GM18526 (cell line): ENCODE results near the gene ERN2.

ENCODE experiments used
- POLR2A ChIP-seq: IDR thresholded peaks from 3 replicates; pipeline ENCODE4 v1.6.1; 2011; ENCODE audit not compliant: insufficient read length; ENCODE audit errors: extremely low read depth

ERN2 gene

DNA sequence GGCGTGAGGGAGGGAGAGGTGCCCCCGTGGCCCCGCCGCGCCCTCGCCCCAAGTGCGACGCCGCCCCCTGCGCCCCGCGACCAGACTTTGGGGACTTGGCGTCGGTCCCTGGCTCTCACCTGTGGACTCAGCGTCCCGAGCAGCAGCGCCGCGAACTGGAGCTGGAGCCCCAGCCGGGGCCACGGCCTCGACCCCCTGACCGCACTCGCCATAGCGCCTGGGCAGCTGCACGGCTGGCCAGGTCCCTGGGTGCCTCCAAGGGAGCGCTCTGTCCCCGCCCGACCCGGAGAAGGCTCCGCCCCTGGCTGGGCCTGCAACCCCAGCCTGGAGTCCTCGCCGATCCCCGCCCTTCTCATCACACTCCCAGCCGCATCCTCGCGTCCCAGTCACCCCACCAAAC, at the start of gene ERN2:
ERN2 (minus strand) TSS at position 247 of the 400 bp plus-strand sequence; CDS start at position 212, 35 bp downstream.
- no peak for TF ChIP-seq POLR2A

DNA sequence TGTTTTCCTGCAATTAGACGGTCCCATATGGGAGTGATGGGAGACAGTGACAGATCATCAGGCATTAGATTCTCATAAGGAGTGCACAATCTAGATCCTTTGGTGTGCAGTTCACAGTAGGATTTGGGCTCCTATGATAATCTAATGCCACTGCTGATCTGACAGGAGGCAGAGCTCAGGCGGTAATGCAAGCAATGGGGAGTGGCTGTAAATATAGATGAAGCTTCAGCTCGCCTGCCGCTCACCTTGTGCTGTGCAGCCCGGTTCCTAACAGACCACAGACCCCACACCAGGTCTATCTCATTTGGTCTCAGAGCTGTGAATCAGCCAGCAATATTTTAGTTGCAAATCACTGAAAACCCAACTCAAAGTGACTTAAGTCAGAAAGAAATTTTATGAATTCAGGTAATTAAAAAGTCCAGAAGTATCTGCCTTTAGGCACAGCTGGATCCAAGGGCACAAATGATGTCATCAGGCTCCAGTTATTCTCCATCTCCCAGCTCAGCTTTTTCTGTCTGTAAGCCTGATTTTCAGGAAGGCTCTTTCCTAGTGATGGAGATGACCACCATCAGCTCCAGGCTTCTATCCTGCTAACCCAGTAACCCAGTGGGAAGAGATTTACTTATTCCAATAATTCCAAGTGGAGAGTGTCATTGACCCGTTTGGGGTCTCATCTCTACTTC, 45.1 kb upstream of the ERN2 start:
- TF ChIP-seq POLR2A: no peak

DNA sequence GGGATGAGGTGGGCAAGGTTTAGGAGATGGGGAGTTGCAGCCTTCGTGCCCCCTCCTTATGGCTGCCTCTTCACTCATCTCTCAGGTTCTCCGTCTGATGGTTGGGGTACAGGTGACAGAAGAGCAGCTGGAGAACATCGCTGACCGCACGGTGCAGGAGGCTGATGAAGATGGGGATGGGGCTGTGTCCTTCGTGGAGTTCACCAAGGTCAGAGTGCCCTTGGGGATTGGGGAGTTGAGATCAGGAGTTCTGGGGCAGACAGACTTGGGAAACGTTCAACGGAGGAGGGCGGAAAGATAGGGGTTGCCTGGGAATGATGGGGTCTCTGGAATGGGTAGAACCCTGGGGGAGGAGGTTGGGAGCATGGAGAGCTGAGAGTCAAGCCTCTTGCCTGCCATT, 44.1 kb upstream of the ERN2 start:
- TF ChIP-seq POLR2A: no peak

DNA sequence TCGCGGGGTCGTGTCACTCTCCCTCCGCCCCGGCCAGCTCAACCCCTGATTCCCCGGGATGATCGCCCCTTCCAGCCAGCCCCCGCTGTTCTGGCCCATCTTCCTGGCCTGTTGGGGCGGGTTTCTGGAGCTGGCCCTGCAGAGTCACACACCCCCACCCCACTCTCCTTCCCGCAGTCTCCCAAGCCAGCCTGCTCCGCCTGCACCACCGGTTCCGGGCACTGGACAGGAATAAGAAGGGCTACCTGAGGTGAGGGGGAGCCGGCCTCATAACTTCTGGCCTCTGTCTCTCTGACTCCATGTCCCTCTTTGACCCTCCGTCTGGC, 42.4 kb upstream of the ERN2 start:
- TF ChIP-seq POLR2A: no peak

DNA sequence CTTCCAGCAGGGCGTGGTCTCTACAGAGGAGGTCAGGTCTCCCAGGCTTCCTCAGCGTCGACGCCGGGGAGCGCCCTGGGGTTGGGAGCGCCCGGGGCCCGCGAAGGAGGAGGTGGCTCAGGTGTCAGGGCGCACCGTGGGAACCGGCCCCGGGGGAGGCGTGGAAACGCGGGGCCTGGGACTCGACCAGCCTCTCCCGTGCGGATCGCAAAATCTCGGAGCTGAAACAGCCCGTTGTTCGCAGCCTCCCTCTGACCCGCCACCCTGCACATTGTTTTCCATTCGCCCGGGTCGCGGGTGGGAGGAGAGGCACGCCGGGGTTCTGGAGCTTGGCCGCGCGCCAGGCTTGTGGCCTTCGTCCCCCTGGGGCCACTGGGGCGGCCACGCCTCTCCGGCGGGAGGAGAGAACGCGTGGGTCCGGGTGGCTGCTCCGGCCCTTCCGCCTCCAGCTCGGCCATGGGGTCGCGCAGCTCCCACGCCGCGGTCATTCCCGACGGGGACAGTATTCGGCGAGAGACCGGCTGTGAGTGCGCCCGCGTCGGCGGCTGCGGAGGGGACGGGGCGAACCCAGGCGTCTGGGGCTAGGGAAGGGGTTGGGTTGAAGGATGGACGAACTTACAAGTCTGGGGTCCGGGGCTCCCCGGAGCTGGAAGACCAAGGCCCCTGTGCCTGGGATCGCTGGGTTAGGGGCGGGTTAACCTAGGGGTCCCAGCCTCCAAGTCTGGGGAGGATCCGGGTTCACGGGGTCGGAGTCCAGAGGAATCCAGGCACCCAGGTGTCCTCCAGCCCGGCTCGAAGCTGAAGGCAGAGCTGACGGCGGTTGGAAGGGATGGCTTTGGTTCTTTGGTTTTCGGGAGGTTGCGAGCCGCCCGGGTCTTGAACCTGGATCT, 41.8 kb upstream of the ERN2 start, which contains the start of gene CHP2:
CHP2 (plus strand) TSS at position 433 of the 890 bp plus-strand sequence; CDS start at position 457, 24 bp downstream.
- TF ChIP-seq POLR2A: no peak

GRCh38 chr16:23753908-23754593, 41.0 kb upstream of the ERN2 start:
- no peak for TF ChIP-seq POLR2A

GRCh38 chr16:23748630-23749029, 35.6 kb upstream of the ERN2 start:
- no peak for TF ChIP-seq POLR2A

DNA sequence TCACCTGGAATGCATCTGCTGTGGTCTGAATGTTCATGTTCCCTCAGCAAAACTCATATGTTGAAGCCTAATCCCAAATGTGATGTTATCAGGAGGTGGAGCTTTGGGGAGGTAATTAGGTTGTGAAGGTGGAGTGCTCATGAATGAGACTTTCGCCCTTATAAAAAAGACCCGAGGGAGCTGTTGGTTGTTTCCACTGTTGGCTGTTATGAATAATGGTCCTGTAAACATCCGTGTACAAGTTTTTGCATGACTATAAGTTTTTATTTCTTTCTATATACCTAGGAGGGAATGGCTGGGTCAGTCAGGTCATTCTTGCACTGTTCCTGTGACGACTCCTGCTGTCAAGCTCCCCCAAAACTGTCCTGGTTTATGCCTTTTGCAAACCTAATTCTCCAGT, 32.2 kb upstream of the ERN2 start:
- no peak for TF ChIP-seq POLR2A

GRCh38 chr16:23742766-23743165, 29.7 kb upstream of the ERN2 start:
- no peak for TF ChIP-seq POLR2A

DNA sequence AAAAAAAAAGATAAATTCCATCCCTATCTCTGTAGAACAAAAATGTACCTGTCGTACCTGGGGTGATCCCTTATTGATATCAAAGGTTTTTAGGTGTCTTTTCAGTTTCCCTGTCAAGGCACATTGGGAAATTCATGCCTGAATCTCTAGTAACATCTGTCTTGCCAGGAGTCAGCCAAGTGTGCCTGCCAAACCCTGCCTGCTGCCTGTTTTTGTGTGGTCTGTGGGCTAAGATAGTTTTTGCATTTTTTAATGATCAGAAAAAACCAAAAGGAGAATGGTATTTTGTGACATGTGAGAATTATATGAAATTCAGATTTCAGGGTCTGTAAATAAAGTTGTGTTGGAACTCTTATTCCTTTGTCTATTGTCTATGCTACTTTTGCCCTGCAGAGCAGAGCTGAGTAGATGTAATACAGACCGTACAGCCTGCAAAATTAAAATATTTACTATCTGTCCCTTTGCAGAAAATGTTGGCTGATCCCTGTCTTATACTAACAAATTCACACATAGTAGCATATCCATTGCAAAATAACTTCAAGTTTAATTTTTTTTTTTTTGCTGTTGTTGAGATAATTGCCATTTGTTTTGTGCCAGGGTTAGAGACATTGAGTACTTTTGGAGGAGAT, 28.8 kb upstream of the ERN2 start:
- no peak for TF ChIP-seq POLR2A

GRCh38 chr16:23739516-23739915, 26.5 kb upstream of the ERN2 start:
- no peak for TF ChIP-seq POLR2A

DNA sequence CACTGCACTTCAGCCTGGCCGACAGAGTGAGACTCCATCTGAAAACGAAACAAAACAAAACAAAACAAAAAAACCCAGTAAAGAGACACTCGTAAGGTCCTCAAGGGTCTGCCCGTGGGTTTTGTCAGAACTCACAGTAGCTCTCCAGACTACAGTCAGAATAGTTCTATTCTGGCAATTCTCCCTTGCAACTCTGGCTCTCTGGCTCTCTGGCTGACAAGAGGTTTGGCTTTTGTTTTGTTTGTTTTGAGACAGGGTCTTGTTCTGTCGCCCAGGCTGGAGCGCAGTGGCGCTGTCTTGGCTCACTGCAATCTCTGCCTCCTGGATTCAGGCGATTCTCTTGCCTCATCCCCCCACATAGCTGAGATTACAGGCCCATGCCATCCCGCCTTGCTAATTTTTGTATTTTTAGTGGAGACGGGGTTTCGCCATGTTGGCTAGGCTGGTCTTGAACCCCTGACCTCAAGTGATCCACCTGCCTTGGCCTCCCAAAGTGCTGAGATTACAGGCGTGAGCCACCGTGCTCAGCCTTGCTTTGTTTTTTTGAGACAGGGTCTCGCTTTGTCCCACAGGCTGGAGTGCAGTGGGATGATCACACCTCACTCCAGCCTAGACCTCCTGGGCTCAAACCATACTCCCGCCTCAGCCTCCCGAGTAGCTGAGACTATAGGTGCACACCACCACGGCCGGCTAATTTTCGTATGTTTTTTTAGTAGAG, 21.3 kb upstream of the ERN2 start:
- TF ChIP-seq POLR2A: no peak

DNA sequence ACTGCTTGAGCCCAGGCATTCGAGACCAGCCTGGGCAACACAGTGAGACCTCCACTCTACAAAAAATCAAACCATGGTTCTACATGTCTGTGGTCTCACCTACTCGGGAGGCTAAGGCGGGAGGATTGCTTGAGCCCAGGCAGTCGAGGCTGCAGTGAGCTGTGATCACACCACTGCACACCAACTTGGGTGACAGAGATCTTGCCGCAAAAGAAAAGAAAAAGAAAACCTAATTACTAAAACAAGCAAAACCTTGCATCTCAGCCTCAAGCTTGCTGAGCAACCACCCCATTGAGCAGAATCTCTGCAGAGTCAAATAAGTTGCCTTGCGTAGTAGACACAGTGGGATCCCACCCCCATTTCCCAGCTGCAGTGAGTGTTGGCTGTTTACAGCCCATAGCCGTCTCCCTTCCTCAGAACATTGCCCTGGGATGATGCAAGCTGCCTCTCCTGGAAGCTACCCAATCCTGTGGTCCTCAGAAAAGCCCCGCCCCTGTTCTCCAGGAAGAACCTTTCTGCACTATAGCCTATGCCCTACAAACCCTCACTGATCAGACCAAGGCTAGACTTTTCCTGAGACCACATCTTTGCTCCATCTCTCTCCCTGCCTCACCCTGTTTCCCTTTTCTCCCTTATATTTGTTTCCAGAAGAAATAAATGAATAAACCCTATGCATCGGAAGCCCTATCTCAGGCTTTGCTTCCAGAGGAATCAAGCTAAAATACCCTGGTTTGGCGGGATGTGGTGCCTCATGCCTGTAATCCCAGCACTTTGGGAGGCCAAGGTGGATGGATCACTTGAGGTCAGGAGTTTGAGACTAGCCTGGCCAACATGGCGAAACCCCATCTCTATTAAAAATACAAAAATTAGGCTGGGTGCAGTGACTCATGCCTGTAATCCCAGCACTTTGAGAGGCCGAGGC, 16.7 kb upstream of the ERN2 start:
- TF ChIP-seq POLR2A: no peak

DNA sequence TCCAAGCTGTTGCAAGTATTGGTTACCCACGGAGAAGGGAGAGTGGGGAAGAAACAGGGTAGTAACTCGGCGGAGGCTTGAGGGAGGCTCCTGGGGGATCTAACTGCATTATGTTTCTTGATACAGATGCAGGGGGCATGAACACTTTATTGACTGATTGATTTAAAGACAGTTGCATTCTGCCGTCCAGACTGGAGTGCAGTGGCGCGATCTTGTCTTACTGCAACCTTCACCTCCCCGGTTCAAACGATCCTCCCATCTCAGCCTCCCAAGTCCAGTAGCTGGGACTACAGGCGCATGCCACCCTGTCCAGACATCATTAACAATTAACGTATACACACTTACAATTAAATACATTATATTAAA, 15.1 kb upstream of the ERN2 start:
- TF ChIP-seq POLR2A: no peak
